ENCODE data around the gene COQ10A. TPM values are rescaled to one million over a fixed set of nuclear protein-coding genes. Genes with fewer than 3 reads are reported as not detected.

The COQ10A gene
- total and polyA plus RNA-seq, 2 of the 13 experiments (the other 11 are each of a cell fraction or from before 2014, with no cell fraction given), result 21.0 to 37.3 TPM

DNA sequence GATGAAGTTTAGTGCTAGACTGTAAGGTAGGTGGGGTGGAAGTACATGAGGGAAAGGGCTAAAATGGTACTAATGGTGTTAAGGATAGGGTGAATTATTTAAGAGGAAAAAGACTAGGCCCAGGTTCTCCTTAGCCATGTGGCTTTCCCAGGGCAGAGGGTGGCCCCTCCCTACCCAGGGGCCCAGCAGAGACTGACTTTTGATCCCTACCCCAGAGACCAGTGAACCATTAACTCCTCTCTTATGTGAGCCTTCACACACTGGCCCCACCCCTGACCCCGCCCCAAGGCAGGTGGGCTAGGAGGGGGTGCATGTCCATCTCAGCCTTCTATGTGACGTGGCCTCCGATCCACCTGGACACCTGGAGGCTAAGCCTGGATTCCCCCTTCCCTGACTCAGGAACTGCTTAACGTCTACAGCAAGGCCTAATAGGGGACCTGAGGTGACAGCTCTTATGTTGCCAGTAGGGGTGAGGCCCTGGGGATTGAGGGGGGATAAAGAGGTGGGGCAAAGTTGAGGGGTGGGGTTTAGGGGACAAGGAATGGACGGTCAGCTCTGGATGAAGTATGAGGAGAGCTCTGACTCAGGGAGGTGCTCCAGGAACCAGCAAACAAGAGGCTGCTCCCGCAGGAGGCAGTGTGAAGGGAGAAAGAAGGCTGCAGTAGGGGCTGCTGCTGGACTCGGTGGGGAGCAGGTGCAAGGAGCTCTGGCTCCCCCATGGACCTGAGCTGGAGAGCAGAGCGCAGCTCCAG, 36.1 kb upstream of the COQ10A start (continued):
- TF ChIP-seq TFE3 (CRISPR knock-in tag; IDR thresholded peaks at IDR 0.05) (no peak; the same call in 1 of the 2 replicates), POLR2AphosphoS5 (IDR thresholded peaks at IDR 0.05; ENCODE audit: low read depth, low read length) (peak; percentile 91), ZNF468 (CRISPR knock-in tag; IDR thresholded peaks at IDR 0.05) (no peak), ZNF563 (CRISPR knock-in tag; IDR thresholded peaks at IDR 0.05) (no peak), PRDM10 (CRISPR knock-in tag; IDR thresholded peaks at IDR 0.05; ENCODE audit: low read depth) (no peak), MLLT10 (CRISPR knock-in tag; IDR thresholded peaks at IDR 0.05) (no peak), ZNF12 (CRISPR knock-in tag; IDR thresholded peaks at IDR 0.05) (no peak), ZNF839 (CRISPR knock-in tag; IDR thresholded peaks at IDR 0.05; ENCODE audit: borderline replicate concordance) (peak; percentile 74; the same call in 1 of the 2 replicates), SMARCC2 (IDR thresholded peaks at IDR 0.05) (no peak), CHD4 (IDR thresholded peaks at IDR 0.05; ENCODE audit: borderline replicate concordance, low read length) (peak; percentile 15; the same call in 1 of the 2 replicates), TARDBP (CRISPR knock-in tag; IDR thresholded peaks at IDR 0.05) (peak; percentile 63), TCF12 (IDR thresholded peaks at IDR 0.05) (no peak), TCF12 (CRISPR knock-in tag; IDR thresholded peaks at IDR 0.05) (no peak), ZNF777 (CRISPR knock-in tag; IDR thresholded peaks at IDR 0.05) (peak; percentile 46; the same call in 1 of the 2 replicates), SRSF9 (IDR thresholded peaks at IDR 0.05; ENCODE audit: borderline replicate concordance, insufficient read depth, low read depth, low read length, poor library complexity, severe bottlenecking) (no peak), ZNF660 (CRISPR knock-in tag; IDR thresholded peaks at IDR 0.05; ENCODE audit: borderline replicate concordance, low read depth) (no peak), RBM22 (optimal IDR thresholded peaks at IDR 0.05; ENCODE audit: low read length) (no peak)
- TF ChIP-seq, protein P1, sequence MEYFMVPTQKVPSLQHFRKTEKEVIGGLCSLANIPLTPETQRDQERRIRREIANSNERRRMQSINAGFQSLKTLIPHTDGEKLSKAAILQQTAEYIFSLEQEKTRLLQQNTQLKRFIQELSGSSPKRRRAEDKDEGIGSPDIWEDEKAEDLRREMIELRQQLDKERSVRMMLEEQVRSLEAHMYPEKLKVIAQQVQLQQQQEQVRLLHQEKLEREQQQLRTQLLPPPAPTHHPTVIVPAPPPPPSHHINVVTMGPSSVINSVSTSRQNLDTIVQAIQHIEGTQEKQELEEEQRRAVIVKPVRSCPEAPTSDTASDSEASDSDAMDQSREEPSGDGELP (IDR thresholded peaks at IDR 0.05; ENCODE audit: borderline replicate concordance, low read depth), result peak; percentile 64; the same call in 1 of the 2 replicates
- TF ChIP-seq, protein P2, sequence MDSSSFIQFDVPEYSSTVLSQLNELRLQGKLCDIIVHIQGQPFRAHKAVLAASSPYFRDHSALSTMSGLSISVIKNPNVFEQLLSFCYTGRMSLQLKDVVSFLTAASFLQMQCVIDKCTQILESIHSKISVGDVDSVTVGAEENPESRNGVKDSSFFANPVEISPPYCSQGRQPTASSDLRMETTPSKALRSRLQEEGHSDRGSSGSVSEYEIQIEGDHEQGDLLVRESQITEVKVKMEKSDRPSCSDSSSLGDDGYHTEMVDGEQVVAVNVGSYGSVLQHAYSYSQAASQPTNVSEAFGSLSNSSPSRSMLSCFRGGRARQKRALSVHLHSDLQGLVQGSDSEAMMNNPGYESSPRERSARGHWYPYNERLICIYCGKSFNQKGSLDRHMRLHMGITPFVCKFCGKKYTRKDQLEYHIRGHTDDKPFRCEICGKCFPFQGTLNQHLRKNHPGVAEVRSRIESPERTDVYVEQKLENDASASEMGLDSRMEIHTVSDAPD (CRISPR knock-in tag; IDR thresholded peaks at IDR 0.05), result no peak
- TF ChIP-seq, protein P3, sequence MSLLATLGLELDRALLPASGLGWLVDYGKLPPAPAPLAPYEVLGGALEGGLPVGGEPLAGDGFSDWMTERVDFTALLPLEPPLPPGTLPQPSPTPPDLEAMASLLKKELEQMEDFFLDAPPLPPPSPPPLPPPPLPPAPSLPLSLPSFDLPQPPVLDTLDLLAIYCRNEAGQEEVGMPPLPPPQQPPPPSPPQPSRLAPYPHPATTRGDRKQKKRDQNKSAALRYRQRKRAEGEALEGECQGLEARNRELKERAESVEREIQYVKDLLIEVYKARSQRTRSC (CRISPR knock-in tag; IDR thresholded peaks at IDR 0.05; ENCODE audit: low read depth), result no peak

Measured in HepG2 (cell line).